K562 (cell line): ENCODE measurements around the gene CALML6. TPM values are rescaled to one million over a fixed set of nuclear protein-coding genes. Genes with fewer than 3 reads are reported as not detected.

ENCODE experiments used
- ARID3A ChIP-seq: IDR thresholded peaks from 2 replicates; pipeline ENCODE4 v1.6.1; 2012; ENCODE audit warnings: low read depth, low read length, improper control_type of control experiment, borderline replicate concordance
- DIDO1 ChIP-seq: fragments of 450-650 bp; IDR thresholded peaks from 2 replicates; pipeline ENCODE4 v1.6.1; 2016; ENCODE audit warnings: low read depth, missing biosample characterization, missing genetic modification characterization
- ERF ChIP-seq: fragments of 450-650 bp; formaldehyde crosslinking; IDR thresholded peaks from 2 replicates; pipeline ENCODE4 v1.4.0; 2020; ENCODE audit warnings: mild to moderate bottlenecking, mixed read lengths
- FOS ChIP-seq: IDR thresholded peaks from 3 replicates; pipeline ENCODE4 v1.6.1; 2011; ENCODE audit not compliant: insufficient read length; ENCODE audit errors: extremely low read depth
- KLF10 ChIP-seq: fragments of 250-450 bp; sonication (Bioruptor Pico); IDR thresholded peaks from 2 replicates; pipeline ENCODE4 v1.6.1; 2021; ENCODE audit warnings: matching md5 sums
- LEF1 ChIP-seq: fragments of 450-650 bp; IDR thresholded peaks from 2 replicates; pipeline ENCODE4 v1.6.1; 2016; ENCODE audit warnings: mild to moderate bottlenecking
- MAX ChIP-seq: sonication (generic); formaldehyde crosslinking; IDR thresholded peaks from 2 replicates; pipeline ENCODE4 v1.9.0; 2022; ENCODE audit warnings: mild to moderate bottlenecking, missing genetic modification reagents
- NONO ChIP-seq, 2 experiments: fragments of 200-400 bp in 1 of 2; fragments of 450-650 bp in 1 of 2; formaldehyde crosslinking in 1 of 2; IDR thresholded peaks; 2 replicates each; pipeline ENCODE4 v1.6.1; 2017; ENCODE audit warnings: low read depth in 2 of 2, mild to moderate bottlenecking in 2 of 2, moderate library complexity in 2 of 2, low read length in 1 of 2
- NRF1 ChIP-seq, 2 experiments: fragments of 450-650 bp; IDR thresholded peaks in 1 of 2; conservative IDR thresholded peaks in 1 of 2; 2 replicates each; pipeline ENCODE4 v1.6.1; 2014; ENCODE audit warnings: mild to moderate bottlenecking in 2 of 2
- PATZ1 ChIP-seq: fragments of 250-450 bp; sonication (Bioruptor Pico); IDR thresholded peaks from 2 replicates; pipeline ENCODE4 v1.5.0; 2020; ENCODE audit warnings: mild to moderate bottlenecking, borderline replicate concordance
- RAD51 ChIP-seq: fragments of 450-650 bp; IDR thresholded peaks from 2 replicates; pipeline ENCODE4 v1.7.1; 2016; ENCODE audit warnings: low read depth, mild to moderate bottlenecking, borderline replicate concordance
- SIN3A ChIP-seq, 2 experiments: fragments of 150-350 bp in 1 of 2; IDR thresholded peaks; 2 replicates each; pipeline ENCODE4 v1.6.1; 2011 to 2016; ENCODE audit warnings: borderline replicate concordance in 2 of 2, low read depth in 2 of 2, low read length in 2 of 2, mild to moderate bottlenecking in 2 of 2, moderate library complexity in 2 of 2; ENCODE audit not compliant: control insufficient read depth in 1 of 2
- TGIF2 ChIP-seq: sonication (generic); formaldehyde crosslinking; IDR thresholded peaks from 2 replicates; pipeline ENCODE4 v1.8.1; 2022; ENCODE audit warnings: mild to moderate bottlenecking, missing genetic modification reagents, moderate library complexity
- ZBTB43 ChIP-seq: sonication (generic); formaldehyde crosslinking; IDR thresholded peaks from 2 replicates; pipeline ENCODE4 v1.8.0; 2023; ENCODE audit warnings: mild to moderate bottlenecking, missing genetic modification reagents
- ZNF280B ChIP-seq: fragments of 250-450 bp; sonication (Bioruptor Pico); IDR thresholded peaks from 2 replicates; pipeline ENCODE4 v1.5.1; 2021; ENCODE audit warnings: mild to moderate bottlenecking
- ZNF436 ChIP-seq: fragments of 250-450, 450-650 bp; sonication (Bioruptor Pico); formaldehyde crosslinking; IDR thresholded peaks from 2 replicates; pipeline ENCODE4 v1.7.0; 2020; ENCODE audit warnings: mild to moderate bottlenecking
- ZNF551 ChIP-seq: fragments of 250-450 bp; sonication (Bioruptor Pico); IDR thresholded peaks from 2 replicates; pipeline ENCODE4 v1.5.0; 2021; ENCODE audit warnings: mild to moderate bottlenecking, moderate library complexity
- polyA plus RNA-seq, 8 experiments: library from polyadenylated mRNA; depleted of rRNA in 4 of 8; stranded (reverse) in 5 of 8; unstranded in 3 of 8; fragments of >200 nt; fragmentation: Nextera tagmentation in 2 of 8; fragmentation: Illumina TruSeq in 1 of 8; extraction: Ambion mirVana in 2 of 8; extraction: Trizol in 1 of 8; gene quantifications; 2 replicates each; pipeline versions ENCODE4 v1.2.1 to v1.2.3, GENCODE V29; 2011 to 2014; ENCODE audit warnings: inconsistent platforms in 1 of 8, missing spikeins in 1 of 8
- total RNA-seq, 7 experiments: library from RNA; depleted of rRNA in 6 of 7; stranded (reverse); fragments of >200 nt in 6 of 7; fragmentation: Illumina TruSeq in 2 of 7; extraction: Trizol in 2 of 7; gene quantifications; 2 replicates each; pipeline versions ENCODE4 v1.2.1 to v1.2.3, GENCODE V29; 2011 to 2021; ENCODE audit warnings: low replicate concordance in 1 of 7

Gene CALML6
- total and polyA plus RNA-seq, 9 of the 15 experiments (the other 6 are each of a cell fraction or from before 2014, with no cell fraction given) = 0.14 TPM; not detected in 8

- TF ChIP-seq NRF1 (conservative IDR thresholded peaks at IDR 0.05 in 1 of 2, IDR thresholded peaks at IDR 0.05 in 1 of 2) (peak in 1 of 2 experiments; percentile 23; a peak in 2 of 4 replicates), PATZ1 (CRISPR knock-in tag) (no peak), DIDO1 (no peak), ZBTB43 (CRISPR knock-in tag) (no peak), ZNF551 (no peak), RAD51 (no peak), ZNF280B (CRISPR knock-in tag) (no peak), SIN3A (IDR thresholded peaks at IDR 0.05; ENCODE audit: borderline replicate concordance in 2 of 2, control insufficient read depth in 1 of 2, low read depth in 2 of 2, low read length in 2 of 2) (peak in 1 of 2 experiments; percentile 51; a peak in 2 of 4 replicates), ZNF436 (no peak), MAX (CRISPR knock-in tag) (no peak), TGIF2 (CRISPR knock-in tag) (0 out of 2 replicates have a peak, but pooled peaks have one; percentile 10), FOS (no peak), LEF1 (no peak), KLF10 (CRISPR knock-in tag) (no peak), ARID3A (no peak), ERF (CRISPR knock-in tag) (no peak), NONO (IDR thresholded peaks at IDR 0.05; ENCODE audit: low read depth in 2 of 2, low read length in 1 of 2) (peak; percentile 16 to 38; a peak in 2 of 4 replicates)
Measured at GRCh38 chr1:1889847-1890505, 25.1 kb upstream of the CALML6 start (continued).
